ENCODE measurements around the gene GABRG3.

GRCh38 chr15:27235681-27236080, 264.7 kb downstream of the GABRG3 start:
- TF ChIP-seq CTCF (optimal IDR thresholded peaks at IDR 0.05 in 1 of 3, IDR thresholded peaks at IDR 0.05 in 1 of 3, conservative IDR thresholded peaks at IDR 0.05 in 1 of 3; ENCODE audit: extremely low read depth in 1 of 3, insufficient read depth in 2 of 3, low read length in 3 of 3), result no peak
- no peak for TF ChIP-seq EZH2 (IDR thresholded peaks at IDR 0.05; ENCODE audit: low read length)
